Activated T-cell treated with anti-CD3 and anti-CD28 coated beads for 24 hours (primary cell): ENCODE measurements around the gene ANKRD34A.

Experiments used
- DNase-seq: peaks from one replicate; pipeline ENCODE4 v3.0.0-alpha.2; 2020; ENCODE audit warnings: low read depth

ANKRD34A gene

GRCh38 chr1:145964328-145965118 is at the start of gene ANKRD34A, which contains the start of gene POLR3GL:
ANKRD34A (minus strand) TSS chr1:145964575; CDS start chr1:145961759, 2,816 bp downstream.
POLR3GL (plus strand) TSS chr1:145964690; CDS start chr1:145974866, 10,176 bp downstream.
- DNase-seq, result peak; percentile 89

GRCh38 chr1:146013559-146013922 is 49.2 kb upstream of the ANKRD34A start:
- DNase-seq, result no peak

- peak; percentile 47 for DNase-seq
These were observed 48.6 kb upstream of the ANKRD34A start for GRCh38 chr1:146012703-146013558.

- DNase-seq, result no peak
These were observed 45.9 kb upstream of the ANKRD34A start for GRCh38 chr1:146010126-146010738.

- no peak for DNase-seq
These were observed 43.2 kb upstream of the ANKRD34A start for GRCh38 chr1:146007489-146008133.

GRCh38 chr1:146001709-146002108 is 37.3 kb upstream of the ANKRD34A start:
- DNase-seq, result no peak

GRCh38 chr1:145999321-146000024 is 35.1 kb upstream of the ANKRD34A start:
- DNase-seq, result no peak

- DNase-seq, result no peak
These were observed 33.3 kb upstream of the ANKRD34A start for GRCh38 chr1:145997718-145998023.

GRCh38 chr1:145997016-145997717 is 32.8 kb upstream of the ANKRD34A start:
- peak; percentile 51 for DNase-seq

GRCh38 chr1:145996433-145997015 is 32.1 kb upstream of the ANKRD34A start, which contains the start of gene TXNIP:
TXNIP (minus strand) TSS chr1:145996579; CDS start chr1:145996266, 313 bp downstream.
- peak; percentile 94 for DNase-seq

- DNase-seq, result no peak
These were observed 31.6 kb upstream of the ANKRD34A start for GRCh38 chr1:145995964-145996432.

- no peak for DNase-seq
These were observed 30.9 kb upstream of the ANKRD34A start for GRCh38 chr1:145995148-145995881.

- DNase-seq, result peak; percentile 43
These were observed 30.2 kb upstream of the ANKRD34A start for GRCh38 chr1:145994391-145995120.

- DNase-seq, result no peak
These were observed 29.4 kb upstream of the ANKRD34A start for GRCh38 chr1:145993618-145994390.

GRCh38 chr1:145992958-145993617 is 28.7 kb upstream of the ANKRD34A start:
- no peak for DNase-seq

- DNase-seq, result no peak
These were observed 28.1 kb upstream of the ANKRD34A start for GRCh38 chr1:145992502-145992936.

GRCh38 chr1:145991735-145992412 is 27.5 kb upstream of the ANKRD34A start:
- no peak for DNase-seq
